Smooth muscle cell (in vitro differentiated cells): ENCODE results near the gene TMEM11. TPM values are rescaled to one million over a fixed set of nuclear protein-coding genes. Genes with fewer than 3 reads are reported as not detected.

Experiments
- DNase-seq: peaks from one replicate; lab custom pipeline; 2025; ENCODE audit not compliant: unreplicated experiment; lab: John Stamatoyannopoulos, UW
- H2AFZ ChIP-seq: fragments of 200-600 bp; sonication (generic); 2 replicates; pipeline ENCODE4 v1.6.0; 2016; ENCODE audit warnings: antibody characterized with exemption, low read depth, mild to moderate bottlenecking
- H3F3A ChIP-seq: fragments of 200-600 bp; sonication (generic); 2 replicates; pipeline ENCODE4 v1.6.0; 2017; ENCODE audit warnings: antibody characterized with exemption, low read depth
- H3K27ac ChIP-seq: fragments of 200-600 bp; sonication (generic); 2 replicates; pipeline ENCODE4 v1.5.1; 2016; ENCODE audit warnings: low read depth, mild to moderate bottlenecking
- H3K27me3 ChIP-seq: fragments of 200-600 bp; sonication (generic); 2 replicates; pipeline ENCODE4 v1.6.1; 2016; ENCODE audit warnings: low read depth, mild to moderate bottlenecking
- H3K36me3 ChIP-seq: fragments of 200-600 bp; sonication (generic); 2 replicates; pipeline ENCODE4 v1.5.1; 2016; ENCODE audit warnings: low read depth
- H3K4me1 ChIP-seq: fragments of 200-600 bp; sonication (generic); 2 replicates; pipeline ENCODE4 v1.5.1; 2016; ENCODE audit warnings: low read depth
- H3K4me2 ChIP-seq: fragments of 200-600 bp; sonication (generic); 2 replicates; pipeline ENCODE4 v1.6.0; 2016; ENCODE audit warnings: mild to moderate bottlenecking
- H3K4me3 ChIP-seq: fragments of 200-600 bp; sonication (generic); 2 replicates; pipeline ENCODE4 v1.5.1; 2016; ENCODE audit warnings: mild to moderate bottlenecking
- H3K79me2 ChIP-seq: fragments of 200-600 bp; sonication (generic); 2 replicates; pipeline ENCODE4 v1.6.0; 2016; ENCODE audit warnings: low read depth, mild to moderate bottlenecking
- H3K9ac ChIP-seq: fragments of 200-600 bp; sonication (generic); 2 replicates; pipeline ENCODE4 v1.6.0; 2016; ENCODE audit warnings: low read depth
- H3K9me3 ChIP-seq: fragments of 200-600 bp; sonication (generic); replicated peaks from 2 replicates; pipeline ENCODE4 v1.5.1; 2016; ENCODE audit warnings: low read depth
- H4K20me1 ChIP-seq: fragments of 200-600 bp; sonication (generic); 2 replicates; pipeline ENCODE4 v1.6.0; 2016; ENCODE audit warnings: low read depth
- WGBS: methylation state at CpG from one replicate; pipeline ENCODE4 v1.1.7; 2016; ENCODE audit warnings: low lambda C conversion rate; 5-methylcytosine and 5-hydroxymethylcytosine counted together
- polyA plus RNA-seq: library from polyadenylated mRNA; unstranded; fragments of >200 nt; fragmentation: Nextera tagmentation; extraction: Ambion mirVana; gene quantifications from 2 replicates; pipeline ENCODE4 v1.2.1, GENCODE V29; 2016
- total RNA-seq: library from RNA; depleted of rRNA; stranded (reverse); fragments of >200 nt; gene quantifications from 2 replicates; pipeline ENCODE4 v1.2.3, GENCODE V29; 2014
- TF ChIP-seq, protein P1 (sequence below): fragments of 200-600 bp; sonication (generic); IDR thresholded peaks from 2 replicates; pipeline ENCODE4 v1.5.1; 2017; ENCODE audit warnings: borderline replicate concordance, mild to moderate bottlenecking, antibody characterized with exemption; ENCODE audit not compliant: insufficient read depth, poor library complexity, severe bottlenecking

The TMEM11 gene
- total and polyA plus RNA-seq, 2 experiments from 2014 or later: 24.0 to 80.3 TPM

DNA sequence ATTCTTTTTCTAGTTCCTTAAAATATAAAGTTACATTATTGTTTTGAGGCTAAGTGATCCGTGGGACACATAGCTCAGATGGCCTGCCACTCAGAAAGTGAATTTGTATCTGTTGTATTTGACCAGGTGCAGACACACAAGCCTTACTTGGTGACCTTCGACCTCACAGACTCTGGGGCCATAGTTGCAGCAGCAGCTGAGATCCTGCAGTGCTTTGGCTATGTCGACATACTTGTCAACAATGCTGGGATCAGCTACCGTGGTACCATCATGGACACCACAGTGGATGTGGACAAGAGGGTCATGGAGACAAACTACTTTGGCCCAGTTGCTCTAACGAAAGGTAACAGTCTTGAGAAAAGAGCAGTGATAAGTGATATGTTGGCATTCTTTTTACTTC is 30.5 kb downstream of the TMEM11 start:
- Histone ChIP-seq H3K36me3 (no peaks in the 10 kb centered on the region), H3K79me2 (no peaks in the 10 kb centered on the region), H3K9ac (no peak overlapping the region), H3F3A (no peaks in the 10 kb centered on the region), H4K20me1 (no peaks in the 10 kb centered on the region), H2AFZ (no peak overlapping the region), H3K4me2 (no peak overlapping the region), H3K4me1 (no peaks in the 10 kb centered on the region), H3K27me3 (no peaks in the 10 kb centered on the region), H3K27ac (no peak overlapping the region), H3K9me3 (no peaks in the 10 kb centered on the region), H3K4me3 (no peak overlapping the region)
- 94% methylated on average over 5 of the region's 5 CpGs for WGBS
- DNase-seq: no peak
- TF ChIP-seq, protein P1, sequence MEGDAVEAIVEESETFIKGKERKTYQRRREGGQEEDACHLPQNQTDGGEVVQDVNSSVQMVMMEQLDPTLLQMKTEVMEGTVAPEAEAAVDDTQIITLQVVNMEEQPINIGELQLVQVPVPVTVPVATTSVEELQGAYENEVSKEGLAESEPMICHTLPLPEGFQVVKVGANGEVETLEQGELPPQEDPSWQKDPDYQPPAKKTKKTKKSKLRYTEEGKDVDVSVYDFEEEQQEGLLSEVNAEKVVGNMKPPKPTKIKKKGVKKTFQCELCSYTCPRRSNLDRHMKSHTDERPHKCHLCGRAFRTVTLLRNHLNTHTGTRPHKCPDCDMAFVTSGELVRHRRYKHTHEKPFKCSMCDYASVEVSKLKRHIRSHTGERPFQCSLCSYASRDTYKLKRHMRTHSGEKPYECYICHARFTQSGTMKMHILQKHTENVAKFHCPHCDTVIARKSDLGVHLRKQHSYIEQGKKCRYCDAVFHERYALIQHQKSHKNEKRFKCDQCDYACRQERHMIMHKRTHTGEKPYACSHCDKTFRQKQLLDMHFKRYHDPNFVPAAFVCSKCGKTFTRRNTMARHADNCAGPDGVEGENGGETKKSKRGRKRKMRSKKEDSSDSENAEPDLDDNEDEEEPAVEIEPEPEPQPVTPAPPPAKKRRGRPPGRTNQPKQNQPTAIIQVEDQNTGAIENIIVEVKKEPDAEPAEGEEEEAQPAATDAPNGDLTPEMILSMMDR: no peak

DNA sequence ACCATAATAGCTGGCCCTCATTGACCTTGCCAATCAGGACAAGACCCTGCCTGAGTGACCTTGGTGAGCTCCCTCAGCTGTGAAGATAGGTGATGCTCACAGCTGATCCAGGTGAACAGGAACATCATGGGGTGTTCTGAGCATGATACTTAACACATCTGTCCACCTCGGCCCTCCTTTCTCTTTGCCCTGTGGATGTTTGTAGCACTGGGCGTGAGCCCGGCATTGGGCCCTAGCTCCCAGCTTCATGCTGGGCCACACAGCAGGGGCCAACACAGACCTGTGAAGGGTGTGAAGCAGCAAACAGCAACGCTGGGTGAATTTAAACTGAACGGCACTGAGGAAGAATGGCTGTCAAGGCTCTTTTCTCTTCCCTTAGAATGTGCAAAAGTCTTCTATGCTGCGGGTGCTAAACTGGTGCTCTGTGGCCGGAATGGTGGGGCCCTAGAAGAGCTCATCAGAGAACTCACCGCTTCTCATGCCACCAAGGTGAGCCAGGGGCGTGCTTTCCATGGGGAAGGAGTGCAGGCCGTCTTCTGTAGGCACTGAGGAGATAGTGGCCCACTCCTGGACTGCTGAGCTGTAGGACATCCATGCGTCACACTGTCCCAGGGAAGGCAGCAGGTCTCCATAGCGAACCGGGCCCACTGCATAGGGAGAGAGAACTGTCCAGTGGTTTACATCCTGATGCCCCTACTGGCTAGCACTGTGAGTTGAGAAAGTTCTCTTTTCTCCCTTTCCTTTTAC is 35.9 kb downstream of the TMEM11 start:
- Histone ChIP-seq H3K4me1 (no peaks in the 10 kb centered on the region), H4K20me1 (no peaks in the 10 kb centered on the region), H3K27me3 (no peaks in the 10 kb centered on the region), H3F3A (no peaks in the 10 kb centered on the region), H2AFZ (no peak overlapping the region), H3K27ac (no peak overlapping the region), H3K4me3 (no peak overlapping the region), H3K4me2 (no peak overlapping the region), H3K79me2 (no peaks in the 10 kb centered on the region), H3K9me3 (no peaks in the 10 kb centered on the region), H3K9ac (no peak overlapping the region), H3K36me3 (no peaks in the 10 kb centered on the region)
- TF ChIP-seq, protein P1: no peak
- DNase-seq: no peak
- WGBS: 95% methylated on average over 13 of the region's 13 CpGs

DNA sequence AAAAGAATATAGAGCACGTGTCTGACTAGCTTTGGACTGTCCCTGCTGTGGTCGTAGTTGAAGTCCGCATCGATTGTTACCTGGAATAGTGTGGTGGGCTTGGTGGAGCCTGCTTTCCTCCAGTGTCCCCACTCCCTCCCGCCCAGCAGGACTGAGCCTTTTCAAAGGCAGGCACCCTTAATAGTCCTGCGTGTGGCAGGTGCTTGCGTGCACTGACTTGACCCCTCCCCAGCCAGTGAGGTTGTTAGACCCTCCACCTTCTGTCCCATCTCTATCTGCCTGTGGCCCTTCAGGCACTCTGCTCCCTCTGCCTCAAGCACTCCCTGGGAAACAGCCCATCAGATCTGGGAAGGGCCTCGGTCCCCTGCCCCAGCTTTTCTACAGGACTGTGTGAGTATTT is 36.6 kb downstream of the TMEM11 start:
- H3K27me3 ChIP-seq: no peaks in the 10 kb centered on the region
- H3F3A ChIP-seq: no peaks in the 10 kb centered on the region
- no peaks in the 10 kb centered on the region for H4K20me1 ChIP-seq
- no peaks in the 10 kb centered on the region for H3K36me3 ChIP-seq
- H3K27ac ChIP-seq: no peak overlapping the region
- H3K4me3 ChIP-seq: no peak overlapping the region
- H3K9ac ChIP-seq: no peak overlapping the region
- H3K4me2 ChIP-seq: no peak overlapping the region
- H3K9me3 ChIP-seq: no peaks in the 10 kb centered on the region
- TF ChIP-seq, protein P1: no peak
- H2AFZ ChIP-seq: no peak overlapping the region
- H3K79me2 ChIP-seq: no peaks in the 10 kb centered on the region
- 93% methylated on average over 8 of the region's 8 CpGs for WGBS
- DNase-seq: no peak
- no peaks in the 10 kb centered on the region for H3K4me1 ChIP-seq
